Activated CD4-positive, CD25-positive, alpha-beta regulatory T cell treated with anti-CD3 and anti-CD28 coated beads, Interleukin-2, amount 50 U/mL, for 16 hours (primary cell): Measurements from ENCODE around the gene SLC66A1.

Experiments
- DNase-seq: peaks from one replicate; pipeline ENCODE4 v3.0.0-alpha.2; 2020; ENCODE audit warnings: low read depth, low spot score

SLC66A1 gene

GRCh38 chr1:19325368-19325957 lies 13.3 kb downstream of the SLC66A1 start:
- no peak for DNase-seq

- DNase-seq, result no peak
Observed at GRCh38 chr1:19325958-19326747, 14.0 kb downstream of the SLC66A1 start.

- DNase-seq, result no peak
Observed at GRCh38 chr1:19326748-19327065, 14.6 kb downstream of the SLC66A1 start.

GRCh38 chr1:19327301-19327700 lies 15.2 kb downstream of the SLC66A1 start:
- DNase-seq, result no peak

- no peak for DNase-seq
Observed at GRCh38 chr1:19327736-19328135, 15.6 kb downstream of the SLC66A1 start.

GRCh38 chr1:19328486-19328885 lies 16.4 kb downstream of the SLC66A1 start:
- no peak for DNase-seq

- no peak for DNase-seq
Observed at GRCh38 chr1:19329188-19329587, 17.1 kb downstream of the SLC66A1 start.

GRCh38 chr1:19329611-19330010 lies 17.5 kb downstream of the SLC66A1 start:
- no peak for DNase-seq

- no peak for DNase-seq
Observed at GRCh38 chr1:19330449-19331135, 18.5 kb downstream of the SLC66A1 start.

GRCh38 chr1:19331262-19331878 lies 19.2 kb downstream of the SLC66A1 start:
- DNase-seq, result no peak

GRCh38 chr1:19332832-19333231 lies 20.7 kb downstream of the SLC66A1 start:
- no peak for DNase-seq

GRCh38 chr1:19333587-19334354 lies 21.6 kb downstream of the SLC66A1 start:
- no peak for DNase-seq

GRCh38 chr1:19336543-19336942 lies 24.4 kb downstream of the SLC66A1 start:
- DNase-seq, result no peak

GRCh38 chr1:19337289-19337688 lies 25.2 kb downstream of the SLC66A1 start:
- DNase-seq, result no peak

- DNase-seq, result no peak
Observed at GRCh38 chr1:19338323-19338762, 26.2 kb downstream of the SLC66A1 start.

GRCh38 chr1:19339214-19339861 lies 27.2 kb downstream of the SLC66A1 start:
- no peak for DNase-seq

- no peak for DNase-seq
Observed at GRCh38 chr1:19340387-19340937, 28.3 kb downstream of the SLC66A1 start.

GRCh38 chr1:19341201-19342061 lies 29.3 kb downstream of the SLC66A1 start:
- DNase-seq, result peak; percentile 52

GRCh38 chr1:19342062-19342750 lies 30.1 kb downstream of the SLC66A1 start:
- no peak for DNase-seq
